PC-9 (cell line): Measurements from ENCODE around the gene CEBPB. TPM values are rescaled to one million over a fixed set of nuclear protein-coding genes. Genes with fewer than 3 reads are reported as not detected.
"Not testable (repeated sequence)": the region's sequence is repeated elsewhere in the genome, so short reads cannot be mapped to it uniquely, and the experiment has no call there.

Experiments used
- BruUV-seq: library from RNA; stranded (reverse); fragments of 400-500 nt; replicated peaks from 2 replicates; lab custom pipeline; 2021; lab: Mats Ljungman, UMichigan
- CTCF ChIA-PET: fragments of 300-600 bp; sonication (Branson Sonifier 250); formaldehyde crosslinking; loops from one replicate; lab custom pipeline; 2022; ENCODE audit warnings: antibody characterized with exemption; lab: Charles Lee
- POLR2A ChIA-PET: fragments of 300-600 bp; sonication (Branson Sonifier 250); formaldehyde crosslinking; loops from one replicate; lab custom pipeline; 2022; ENCODE audit warnings: antibody characterized with exemption; ENCODE audit not compliant: unreplicated experiment; lab: Charles Lee
- DNase-seq, 2 experiments: peaks; one replicate each; pipeline versions ENCODE4 v3.0.0 to v3.0.0-alpha.2; 2015 to 2022; ENCODE audit warnings: mixed read lengths in 1 of 2
- H2AFZ ChIP-seq: fragments of 200-600 bp; sonication (generic); 2 replicates; pipeline ENCODE4 v1.8.1; 2017; ENCODE audit warnings: antibody characterized with exemption
- H3F3A ChIP-seq: fragments of 200-600 bp; sonication (generic); 2 replicates; pipeline ENCODE4 v1.8.1; 2017; ENCODE audit warnings: antibody characterized with exemption, mild to moderate bottlenecking, low read depth; ENCODE audit not compliant: insufficient read depth
- H3K27ac ChIP-seq: fragments of 200-600 bp; sonication (generic); 2 replicates; pipeline ENCODE4 v1.6.1; 2016; ENCODE audit warnings: mixed run types
- H3K27me3 ChIP-seq: fragments of 200-600 bp; sonication (generic); 2 replicates; pipeline ENCODE4 v1.6.1; 2016; ENCODE audit warnings: low read depth, mixed run types; ENCODE audit not compliant: insufficient read depth
- H3K36me3 ChIP-seq: fragments of 200-600 bp; sonication (generic); 2 replicates; pipeline ENCODE4 v1.6.1; 2016; ENCODE audit warnings: low read depth, mixed run types
- H3K4me1 ChIP-seq: fragments of 200-600 bp; sonication (generic); replicated peaks from 2 replicates; pipeline ENCODE4 v1.6.1; 2016; ENCODE audit warnings: mixed run types; ENCODE audit not compliant: insufficient read depth
- H3K4me2 ChIP-seq: fragments of 200-600 bp; sonication (generic); 2 replicates; pipeline ENCODE4 v1.6.1; 2017; ENCODE audit warnings: mixed run types
- H3K4me3 ChIP-seq: fragments of 200-600 bp; sonication (generic); 2 replicates; pipeline ENCODE4 v1.6.1; 2016; ENCODE audit warnings: mixed run types
- H3K79me2 ChIP-seq: fragments of 200-600 bp; sonication (generic); 2 replicates; pipeline ENCODE4 v1.6.1; 2017; ENCODE audit warnings: low read depth, mixed run types
- H3K9me2 ChIP-seq: fragments of 200-600 bp; sonication (generic); 2 replicates; pipeline ENCODE4 v1.8.1; 2017; ENCODE audit warnings: mild to moderate bottlenecking; ENCODE audit not compliant: insufficient read depth
- H3K9me3 ChIP-seq: fragments of 200-600 bp; sonication (generic); 2 replicates; pipeline ENCODE4 v1.8.1; 2016; ENCODE audit warnings: low read depth; ENCODE audit not compliant: insufficient read depth
- H4K20me1 ChIP-seq: fragments of 200-600 bp; sonication (generic); 2 replicates; pipeline ENCODE4 v1.8.1; 2017; ENCODE audit not compliant: insufficient read depth
- CTCF ChIP-seq: fragments of 200-600 bp; sonication (generic); conservative IDR thresholded peaks from 2 replicates; pipeline ENCODE4 v1.6.1; 2017; ENCODE audit warnings: mixed run types, antibody characterized with exemption, mild to moderate bottlenecking, moderate library complexity
- EZH2 ChIP-seq: fragments of 200-600 bp; sonication (generic); IDR thresholded peaks from 2 replicates; pipeline ENCODE4 v1.8.0; 2017; ENCODE audit warnings: antibody characterized with exemption, low read depth
- intact Hi-C: fragments of 100-400 bp; cut with micrococcal nuclease; formaldehyde crosslinking; loops from one replicate; pipeline ENCODE4 v1.10.0; 2022; ENCODE audit not compliant: unreplicated experiment
- total RNA-seq: library from RNA; stranded (reverse); gene quantifications from 2 replicates; pipeline ENCODE4 v1.2.3, GENCODE V29; 2021

Gene CEBPB
- total RNA-seq, 1 experiment from 2014 or later, result 112 TPM

DNA sequence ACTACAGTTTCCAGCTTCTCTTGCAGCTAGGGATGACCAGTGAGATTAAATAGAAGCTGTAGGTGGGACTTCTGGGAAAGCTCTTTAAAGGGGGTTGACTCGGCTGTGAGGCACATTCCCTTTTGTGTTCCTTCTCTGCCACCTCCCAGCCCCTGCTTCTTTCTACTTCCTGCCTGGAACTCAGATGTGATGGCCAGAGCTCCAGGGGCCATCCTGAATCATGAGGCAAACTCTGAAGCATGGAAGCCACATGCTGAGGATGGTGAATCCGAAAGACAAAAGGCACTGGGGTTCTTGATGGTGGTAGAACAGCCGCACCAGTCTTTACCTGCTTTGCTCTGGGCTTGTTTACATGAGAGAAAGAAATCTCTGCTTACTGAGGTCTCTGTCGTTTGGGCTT lies 9.1 kb downstream of the CEBPB start:
- Histone ChIP-seq H3K9me2 (no peaks in the 10 kb centered on the region), H3K9me3 (no peaks in the 10 kb centered on the region), H3K4me2 (no peak overlapping the region), H4K20me1 (peaks cover 3% of the 10 kb centered on the region; the same call in 1 of the 2 replicates), H3K36me3 (peaks cover 4% of the 10 kb centered on the region), H3K79me2 (peaks cover 14% of the 10 kb centered on the region), H3K4me3 (no peak overlapping the region), H2AFZ (no peak overlapping the region), H3K4me1 (peaks cover 26% of the 10 kb centered on the region), H3F3A (peaks cover 64% of the 10 kb centered on the region), H3K27me3 (no peaks in the 10 kb centered on the region), H3K27ac (no peak overlapping the region)
- DNase-seq, result peak in 1 of 2 experiments; percentile 19
- ChIA-PET POLR2A (interaction anchor here (0.5 to 0.6 kb wide), 2 partner anchors 25 to 106 kb away, joined by 3 to 7 read pairs; no protein-coding TSS in a partner anchor), CTCF (no interaction called here)
- BruUV-seq, result no TSS peak
- intact Hi-C loops, result no loop called here
- no peak for TF ChIP-seq EZH2
- no peak for TF ChIP-seq CTCF

GRCh38 chr20:50200482-50201104 lies 10.0 kb downstream of the CEBPB start:
- no peak for TF ChIP-seq EZH2
- no peak for TF ChIP-seq CTCF
- H3K4me3 ChIP-seq, result no peak overlapping the region
- H3F3A ChIP-seq, result peaks cover 55% of the 10 kb centered on the region
- no peaks in the 10 kb centered on the region for H3K27me3 ChIP-seq
- no peak overlapping the region for H2AFZ ChIP-seq
- no peak overlapping the region for H3K27ac ChIP-seq
- DNase-seq, result peak in 1 of 2 experiments; percentile 13
- no peaks in the 10 kb centered on the region for H3K36me3 ChIP-seq
- ChIA-PET POLR2A (interaction anchor here (0.6 to 0.7 kb wide), 2 partner anchors 24 to 56 kb away, joined by 3 to 7 read pairs; no protein-coding TSS in a partner anchor), CTCF (interaction anchor here (0.6 to 0.7 kb wide), 3 partner anchors 47 to 1257 kb away, joined by 3 read pairs; no protein-coding TSS in a partner anchor)
- H3K4me2 ChIP-seq, result no peak overlapping the region
- no peaks in the 10 kb centered on the region for H4K20me1 ChIP-seq
- no TSS peak for BruUV-seq
- H3K9me2 ChIP-seq, result no peaks in the 10 kb centered on the region
- H3K79me2 ChIP-seq, result peaks cover 6% of the 10 kb centered on the region
- H3K4me1 ChIP-seq, result peaks cover 17% of the 10 kb centered on the region
- no peaks in the 10 kb centered on the region for H3K9me3 ChIP-seq
- intact Hi-C loops, result no loop called here

DNA sequence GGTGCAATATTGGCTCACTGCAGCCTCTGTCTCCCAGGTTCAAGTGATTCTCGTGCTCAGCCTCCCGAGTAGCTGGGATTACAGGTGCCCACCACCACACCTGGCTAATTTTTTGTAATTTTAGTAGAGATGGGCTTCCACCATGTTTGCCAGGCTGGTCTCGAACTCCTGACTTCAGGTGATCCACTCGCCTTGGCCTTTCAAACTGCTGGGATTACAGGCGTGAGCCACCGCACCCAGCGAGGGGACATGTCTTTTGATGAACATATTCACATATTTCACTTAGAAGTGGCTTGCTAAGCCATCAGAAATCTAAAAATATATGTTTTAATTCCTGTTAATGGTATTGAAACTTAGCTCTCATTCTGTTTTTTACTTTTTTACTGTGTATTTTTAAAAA lies 11.1 kb downstream of the CEBPB start:
- POLR2A ChIA-PET, result interaction anchor here (0.7 kb wide), 2 partner anchors 145 to 213 kb away, joined by 3 to 4 read pairs; no protein-coding TSS in a partner anchor
- H3K4me2 ChIP-seq, H3K4me1 ChIP-seq, H3K4me3 ChIP-seq, H3K36me3 ChIP-seq, H3K79me2 ChIP-seq, intact Hi-C loops, H2AFZ ChIP-seq, H4K20me1 ChIP-seq, BruUV-seq, DNase-seq, H3K27ac ChIP-seq, H3K27me3 ChIP-seq, H3K9me3 ChIP-seq, H3K9me2 ChIP-seq, CTCF ChIA-PET: not testable (repeated sequence)
- H3F3A ChIP-seq, result peaks cover 44% of the 10 kb centered on the region
